IPS DF 19.7 (cell line): ENCODE measurements around the gene SLC22A4.

ENCODE experiments used
- DNase-seq: peaks from one replicate; pipeline ENCODE4 v3.0.0-alpha.2; 2013; ENCODE audit warnings: low read depth, low spot score

Gene SLC22A4

DNA sequence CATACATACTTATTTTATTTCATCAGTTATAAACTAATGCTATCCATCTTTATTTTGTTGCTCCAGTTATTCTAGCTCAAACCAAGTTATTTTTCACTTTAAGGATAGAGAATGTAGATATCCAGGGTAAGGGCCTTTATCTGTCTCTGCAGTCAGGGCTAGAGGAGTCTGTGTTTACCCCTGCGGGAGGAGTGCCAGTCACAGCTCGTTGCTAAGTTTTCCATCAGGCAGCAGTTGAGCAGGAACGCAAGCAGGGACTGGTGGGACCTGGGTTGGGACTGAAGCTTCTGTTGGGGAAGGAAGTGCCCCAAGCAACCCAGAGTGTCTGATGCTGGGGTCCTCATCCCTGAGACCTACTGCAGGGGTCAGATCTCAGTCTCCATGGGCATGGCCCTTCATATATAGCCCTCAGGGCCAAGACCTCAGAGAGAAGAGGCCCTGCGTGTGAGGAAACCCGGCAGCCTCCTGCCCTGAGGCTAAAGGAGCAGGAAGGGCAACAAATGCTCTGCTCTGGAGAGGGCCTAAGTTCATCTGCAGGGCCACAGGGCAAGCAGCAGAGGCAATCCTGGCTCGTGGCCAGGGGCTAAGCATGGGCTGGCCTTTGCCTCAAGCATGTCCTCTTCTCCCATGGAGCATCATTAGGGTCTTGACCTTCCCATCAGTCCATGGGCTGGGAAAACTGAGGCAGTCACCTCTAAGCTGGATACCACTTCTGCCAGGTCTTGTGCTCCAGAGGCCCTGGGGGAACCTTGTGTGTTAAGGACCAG lies 6.6 kb downstream of the SLC22A4 start:
- DNase-seq = no peak

- DNase-seq = no peak
Measured at GRCh38 chr5:132301344-132302271, 7.4 kb downstream of the SLC22A4 start.

DNA sequence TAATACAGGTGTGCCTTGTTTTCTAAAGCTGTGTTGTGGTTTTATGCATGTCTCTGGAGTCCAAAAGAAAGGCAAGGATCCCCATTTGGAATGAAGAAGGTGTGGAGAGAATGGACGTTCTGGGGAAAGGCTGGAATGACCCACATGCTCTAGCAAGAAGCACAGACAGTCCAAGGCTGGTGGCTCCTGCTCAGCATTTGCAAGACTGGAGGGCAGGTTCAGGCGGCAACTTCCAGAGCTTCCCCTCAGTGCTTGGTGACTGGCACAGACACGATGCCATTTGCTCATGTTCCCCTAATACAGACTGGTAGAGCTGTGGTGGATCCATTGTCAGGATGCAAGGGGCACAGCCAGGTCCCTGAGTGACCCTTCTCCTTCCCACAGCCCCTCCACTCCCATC lies 8.2 kb downstream of the SLC22A4 start:
- no peak for DNase-seq

DNA sequence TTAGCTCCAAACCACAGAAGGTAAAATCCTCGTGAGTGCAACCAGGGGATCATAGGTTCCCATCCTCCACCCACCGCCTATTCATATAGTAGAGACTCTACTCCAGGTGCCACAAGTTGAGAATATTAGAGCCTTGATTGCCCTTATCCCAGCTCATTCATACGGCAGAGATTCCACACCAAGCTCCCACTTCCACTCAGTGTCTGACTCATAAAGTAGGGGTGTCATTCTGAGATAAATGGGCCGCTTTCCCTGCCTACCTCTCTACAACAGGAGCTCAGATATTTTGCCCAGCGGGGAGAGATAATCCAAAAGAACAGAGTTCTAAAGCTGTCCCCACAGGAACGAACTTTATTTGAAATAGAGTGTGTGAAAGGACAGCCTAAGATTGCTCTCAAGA lies 9.4 kb downstream of the SLC22A4 start:
- no peak for DNase-seq

DNA sequence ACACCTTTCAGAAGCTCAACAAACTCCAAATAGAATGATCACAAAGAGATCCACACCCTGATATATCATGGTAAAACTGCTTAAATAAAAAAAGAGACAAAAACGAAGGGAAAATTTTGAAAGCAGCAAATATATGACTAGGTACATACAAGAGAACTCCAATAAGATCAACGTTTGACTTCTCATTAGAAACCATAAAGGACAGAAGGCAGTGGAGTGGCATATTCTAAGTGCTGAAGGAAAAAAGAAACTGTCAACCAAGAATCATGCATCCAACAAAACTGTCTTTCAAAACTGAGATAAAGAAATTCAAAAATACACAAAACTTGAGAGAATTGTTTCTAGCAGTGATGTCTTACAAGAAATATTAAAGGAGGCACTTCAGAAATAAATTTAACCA lies 11.2 kb downstream of the SLC22A4 start:
- no peak for DNase-seq

GRCh38 chr5:132308701-132309100 lies 14.5 kb downstream of the SLC22A4 start:
- no peak for DNase-seq

- DNase-seq = no peak
Measured at GRCh38 chr5:132309679-132310078, 15.5 kb downstream of the SLC22A4 start.

GRCh38 chr5:132310141-132310834 lies 16.1 kb downstream of the SLC22A4 start:
- no peak for DNase-seq

DNA sequence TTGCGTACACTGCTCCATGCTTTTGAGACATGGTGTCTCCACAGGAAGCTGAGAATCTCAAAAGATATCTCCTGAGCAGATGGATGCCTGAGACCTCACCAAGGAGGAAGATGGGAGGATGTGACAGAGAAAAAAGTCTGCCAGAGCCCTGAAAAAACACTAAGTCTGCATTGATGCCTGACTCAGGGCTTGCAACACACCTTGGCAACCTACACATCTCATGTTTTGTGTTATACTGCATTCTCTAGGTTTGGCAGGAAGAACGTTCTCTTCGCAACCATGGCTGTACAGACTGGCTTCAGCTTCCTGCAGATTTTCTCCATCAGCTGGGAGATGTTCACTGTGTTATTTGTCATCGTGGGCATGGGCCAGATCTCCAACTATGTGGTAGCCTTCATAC lies 19.2 kb downstream of the SLC22A4 start:
- no peak for DNase-seq

DNA sequence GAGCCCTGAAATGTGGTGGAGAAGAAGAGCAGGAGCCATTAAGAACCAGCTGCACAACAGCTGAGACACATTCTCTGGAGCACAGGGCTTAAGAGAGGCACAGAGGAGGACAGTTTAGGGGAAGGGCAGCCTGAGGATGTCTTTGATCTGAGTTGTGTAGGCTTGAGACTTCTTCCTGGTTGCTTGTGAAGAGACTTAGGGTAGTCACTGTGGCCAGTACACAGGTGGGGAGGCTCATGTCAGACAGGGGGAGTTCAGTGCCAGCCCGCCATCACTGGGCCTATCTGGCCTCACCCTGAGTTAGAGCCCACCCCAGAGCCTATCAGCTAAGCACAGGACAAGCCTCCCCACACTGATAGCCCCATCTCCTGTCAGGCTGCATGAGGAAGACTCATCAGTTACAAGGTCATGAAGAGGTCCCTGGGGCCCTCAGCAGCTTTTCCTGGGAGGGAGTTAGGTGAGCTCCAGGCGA lies 19.8 kb downstream of the SLC22A4 start:
- DNase-seq = no peak

DNA sequence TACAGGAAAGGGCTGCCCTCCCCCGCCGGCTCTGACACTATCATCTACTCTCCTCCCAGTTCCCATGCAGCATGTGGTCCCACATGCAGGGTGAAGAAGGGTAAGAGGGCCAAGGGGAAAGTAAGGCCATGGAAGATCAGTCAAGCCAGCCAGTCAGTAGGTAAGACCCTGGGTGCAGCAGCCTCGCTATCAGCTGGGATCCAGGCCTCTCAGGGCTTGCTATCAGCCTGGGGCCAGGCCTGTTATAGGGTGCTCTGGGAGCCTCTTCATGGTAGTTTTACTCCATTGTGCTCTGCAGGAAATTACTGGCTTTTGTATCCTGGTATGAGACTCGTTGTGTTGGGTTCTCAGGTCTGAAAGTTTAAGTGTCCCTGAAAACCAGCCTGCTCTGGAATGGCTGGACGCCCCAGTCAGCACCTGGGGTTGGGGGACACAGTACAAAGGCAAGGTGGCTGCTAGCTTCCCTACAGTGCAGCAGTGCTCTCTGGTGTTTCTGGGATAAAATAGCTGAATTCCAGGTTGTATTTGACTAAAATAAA lies 21.4 kb downstream of the SLC22A4 start:
- no peak for DNase-seq

GRCh38 chr5:132319975-132320374 lies 25.8 kb downstream of the SLC22A4 start:
- DNase-seq = no peak

DNA sequence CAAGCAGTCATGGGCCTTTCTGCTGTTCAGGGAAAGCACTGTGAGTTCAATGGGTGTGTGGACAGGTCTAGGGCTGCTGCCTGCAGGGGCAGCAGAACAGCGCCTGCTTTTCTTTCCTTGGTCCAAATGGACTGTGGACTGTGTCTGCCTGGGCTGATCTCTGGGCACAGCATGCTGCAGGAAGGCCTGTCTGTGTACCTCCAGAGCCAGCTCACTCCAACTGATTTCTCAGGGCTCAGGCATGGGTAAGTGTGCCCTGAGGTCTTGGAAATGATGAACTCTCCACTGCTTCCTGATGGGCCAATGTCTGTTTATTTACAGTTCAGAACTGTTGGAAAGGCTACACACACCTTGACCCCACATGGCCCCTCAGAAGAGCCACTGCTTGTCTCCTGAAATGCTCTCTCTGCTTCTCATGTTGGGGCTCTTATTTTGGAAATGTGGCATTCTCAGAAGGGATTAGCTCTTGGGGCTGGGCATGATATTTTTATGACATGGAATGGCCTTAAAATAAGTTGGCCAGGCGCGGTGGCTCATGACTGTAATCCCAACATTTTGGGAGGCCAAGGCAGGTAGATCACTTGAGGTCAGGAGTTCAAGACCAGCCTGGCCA lies 27.0 kb downstream of the SLC22A4 start:
- no peak for DNase-seq

DNA sequence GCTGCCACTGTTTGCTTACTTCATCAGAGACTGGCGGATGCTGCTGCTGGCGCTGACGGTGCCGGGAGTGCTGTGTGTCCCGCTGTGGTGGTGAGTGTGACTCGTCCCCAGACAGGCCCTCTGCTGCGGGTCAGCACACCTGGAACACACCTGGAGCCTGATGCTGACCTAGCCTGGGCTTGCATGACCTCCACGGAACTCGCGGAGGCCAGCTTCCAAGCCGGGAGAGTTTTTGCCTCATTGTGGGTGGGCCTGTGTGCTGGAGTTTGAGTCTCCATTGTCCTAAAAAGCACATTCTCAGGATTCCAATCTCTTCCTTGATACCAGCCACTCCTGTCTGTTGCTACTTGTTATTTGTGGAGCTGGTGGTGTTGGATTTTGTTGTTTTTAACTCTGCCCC lies 28.1 kb downstream of the SLC22A4 start:
- peak; percentile 64 for DNase-seq

DNA sequence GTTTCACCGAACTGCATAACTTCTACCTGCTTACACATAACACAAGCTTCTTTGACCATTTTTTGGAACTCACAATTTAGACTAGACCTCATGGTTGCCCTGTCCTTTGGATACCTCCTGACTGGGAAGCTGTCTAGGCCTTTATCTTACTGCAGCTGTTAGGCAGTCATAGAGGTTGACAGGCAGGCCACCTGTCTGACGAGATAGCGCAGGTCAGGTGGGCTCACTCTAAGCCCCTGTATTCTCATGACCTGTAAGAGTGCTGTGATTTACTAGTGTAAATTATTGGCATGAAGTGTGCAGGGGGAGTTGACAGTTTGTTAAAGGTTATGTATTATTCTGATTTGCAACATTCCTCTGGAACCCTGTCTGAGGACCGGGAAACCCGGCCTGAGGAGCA lies 29.0 kb downstream of the SLC22A4 start:
- DNase-seq = no peak

- DNase-seq = no peak
Measured at GRCh38 chr5:132325691-132326090, 31.5 kb downstream of the SLC22A4 start.

- DNase-seq = no peak
Measured at GRCh38 chr5:132327252-132327955, 33.2 kb downstream of the SLC22A4 start.

GRCh38 chr5:132334812-132335211 lies 40.6 kb downstream of the SLC22A4 start:
- DNase-seq = no peak

DNA sequence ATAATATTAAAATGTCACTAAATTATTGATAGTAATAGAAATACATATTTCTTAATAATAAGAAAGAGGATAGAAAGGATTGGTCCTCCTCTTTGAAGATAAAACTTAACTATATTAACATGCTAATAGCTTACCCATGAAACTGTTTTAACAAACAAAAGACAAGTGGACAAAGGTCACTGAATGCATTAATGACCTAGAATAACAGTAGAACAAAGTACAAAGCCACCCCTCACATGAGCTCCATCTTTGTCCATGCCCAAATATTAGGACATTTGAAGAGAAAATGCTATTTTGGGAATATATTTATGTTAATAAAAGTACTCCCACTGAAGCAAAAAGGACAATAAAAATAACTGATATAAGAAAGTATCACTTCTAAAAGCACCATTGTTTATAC lies 41.2 kb downstream of the SLC22A4 start:
- no peak for DNase-seq

DNA sequence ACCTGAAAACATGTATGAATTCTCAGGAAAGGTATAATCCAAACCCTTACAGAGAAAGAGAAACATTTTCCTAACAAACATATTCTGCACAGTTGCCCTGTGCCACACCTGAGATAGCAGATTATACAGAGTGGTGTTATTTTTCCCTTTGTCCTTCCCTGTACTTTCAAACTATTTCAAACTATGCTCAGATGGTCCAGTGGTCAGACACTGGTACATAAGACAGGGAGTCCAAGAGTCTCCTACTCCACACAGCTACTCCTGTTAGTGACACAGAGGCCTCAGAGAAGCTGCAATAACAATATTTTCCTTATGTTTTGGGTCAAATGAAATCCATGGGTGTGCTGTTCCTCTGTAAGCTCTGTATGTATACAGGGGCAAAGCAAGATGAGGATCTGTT lies 45.3 kb downstream of the SLC22A4 start:
- no peak for DNase-seq
